SK-N-SH treated with all-trans-retinoic acid at 6 μM for 48 hours (cell line): ENCODE data around the gene SNHG17.

Experiments
- ATAC-seq: fragments of 200-7000 bp; cut with Tn5 transposase; 3 replicates; pipeline ENCODE4 v1.9.1; 2020; ENCODE audit warnings: mild to moderate bottlenecking, moderate library complexity
- BACH2 ChIP-seq: fragments of 250-450 bp; sonication (Bioruptor Pico); IDR thresholded peaks from 2 replicates; pipeline ENCODE4 v1.9.0; 2021; ENCODE audit warnings: mild to moderate bottlenecking, borderline replicate concordance
- CREB5 ChIP-seq: fragments of 250-450 bp; sonication (Bioruptor Pico); IDR thresholded peaks from 2 replicates; pipeline ENCODE4 v1.5.1; 2020; ENCODE audit warnings: low read depth, mild to moderate bottlenecking, moderate library complexity
- ESRRG ChIP-seq: fragments of 250-450 bp; sonication (Bioruptor Pico); IDR thresholded peaks from 2 replicates; pipeline ENCODE4 v1.6.1; 2021; ENCODE audit warnings: mild to moderate bottlenecking
- OSR1 ChIP-seq: fragments of 250-450 bp; sonication (Bioruptor Pico); IDR thresholded peaks from 2 replicates; pipeline ENCODE4 v1.8.0; 2022; ENCODE audit warnings: moderate library complexity, mild to moderate bottlenecking, inconsistent platforms
- PATZ1 ChIP-seq: fragments of 250-450 bp; sonication (Bioruptor Pico); IDR thresholded peaks from 2 replicates; pipeline ENCODE4 v1.8.0; 2020; ENCODE audit warnings: mild to moderate bottlenecking, moderate library complexity, borderline replicate concordance
- POU6F1 ChIP-seq: fragments of 250-450 bp; sonication (Bioruptor Pico); IDR thresholded peaks from 2 replicates; pipeline ENCODE4 v1.8.0; 2021; ENCODE audit warnings: low read depth, mild to moderate bottlenecking, moderate library complexity, borderline replicate concordance
- PPARA ChIP-seq: fragments of 250-450 bp; sonication (Bioruptor Pico); IDR thresholded peaks from 2 replicates; pipeline ENCODE4 v1.5.0; 2020; ENCODE audit warnings: mild to moderate bottlenecking, borderline replicate concordance
- RARB ChIP-seq: fragments of 250-450 bp; sonication (Bioruptor Pico); IDR thresholded peaks from 2 replicates; pipeline ENCODE4 v1.8.0; 2021; ENCODE audit warnings: mild to moderate bottlenecking, moderate library complexity
- SNAI2 ChIP-seq: fragments of 250-450 bp; sonication (Bioruptor Pico); IDR thresholded peaks from 2 replicates; pipeline ENCODE4 v1.5.0; 2020; ENCODE audit warnings: mild to moderate bottlenecking, moderate library complexity
- TCF4 ChIP-seq: fragments of 250-450 bp; sonication (Bioruptor Pico); IDR thresholded peaks from 2 replicates; pipeline ENCODE4 v1.8.0; 2021; ENCODE audit warnings: mild to moderate bottlenecking, moderate library complexity, borderline replicate concordance
- TOX ChIP-seq: fragments of 250-450 bp; sonication (Bioruptor Pico); IDR thresholded peaks from 2 replicates; pipeline ENCODE4 v1.8.0; 2021; ENCODE audit warnings: mild to moderate bottlenecking, moderate library complexity, borderline replicate concordance
- TSHZ2 ChIP-seq: fragments of 250-450 bp; sonication (Bioruptor Pico); IDR thresholded peaks from 2 replicates; pipeline ENCODE4 v1.5.0; 2020; ENCODE audit warnings: mild to moderate bottlenecking, moderate library complexity
- ZC3H10 ChIP-seq: fragments of 250-450 bp; sonication (Bioruptor Pico); IDR thresholded peaks from 2 replicates; pipeline ENCODE4 v1.5.1; 2021; ENCODE audit warnings: mild to moderate bottlenecking, moderate library complexity
- ZFP3 ChIP-seq: fragments of 250-450 bp; sonication (Bioruptor Pico); IDR thresholded peaks from 2 replicates; pipeline ENCODE4 v1.5.0; 2020; ENCODE audit warnings: mild to moderate bottlenecking, moderate library complexity
- ZFP30 ChIP-seq: fragments of 450-650 bp; formaldehyde crosslinking; IDR thresholded peaks from 2 replicates; pipeline ENCODE4 v1.5.0; 2022; ENCODE audit warnings: mild to moderate bottlenecking, moderate library complexity
- ZNF565 ChIP-seq: fragments of 450-650 bp; formaldehyde crosslinking; conservative IDR thresholded peaks from 2 replicates; pipeline ENCODE4 v1.5.0; 2020; ENCODE audit warnings: low read depth, mild to moderate bottlenecking, moderate library complexity
- ZNF70 ChIP-seq: fragments of 450-650 bp; formaldehyde crosslinking; IDR thresholded peaks from 2 replicates; pipeline ENCODE4 v1.5.0; 2020; ENCODE audit warnings: mild to moderate bottlenecking, moderate library complexity
- ZNF8 ChIP-seq: fragments of 450-650 bp; formaldehyde crosslinking; IDR thresholded peaks from 2 replicates; pipeline ENCODE4 v1.5.0; 2020; ENCODE audit warnings: mild to moderate bottlenecking, moderate library complexity

The SNHG17 gene

GRCh38 chr20:38452880-38453624 is 17.9 kb upstream of the SNHG17 start (continued):
- TF ChIP-seq POU6F1 (CRISPR knock-in tag) (no peak), SNAI2 (CRISPR knock-in tag) (no peak), TOX (no peak), OSR1 (no peak)

GRCh38 chr20:38450412-38450975 is 15.4 kb upstream of the SNHG17 start:
- TF ChIP-seq CREB5 (CRISPR knock-in tag) (no peak), OSR1 (no peak), ZNF8 (CRISPR knock-in tag) (no peak), TSHZ2 (no peak), ZFP3 (no peak), RARB (no peak), ZFP30 (CRISPR knock-in tag) (no peak), PATZ1 (CRISPR knock-in tag) (no peak), BACH2 (CRISPR knock-in tag) (no peak), ZNF70 (CRISPR knock-in tag) (no peak), ZNF565 (CRISPR knock-in tag) (no peak), SNAI2 (CRISPR knock-in tag) (no peak), PPARA (CRISPR knock-in tag) (no peak)

GRCh38 chr20:38449046-38449445 is 13.9 kb upstream of the SNHG17 start:
- ATAC-seq = no peak
- TF ChIP-seq SNAI2 (CRISPR knock-in tag) (no peak), TSHZ2 (no peak), TCF4 (CRISPR knock-in tag) (no peak), OSR1 (no peak), ZNF8 (CRISPR knock-in tag) (no peak), TOX (no peak), ESRRG (CRISPR knock-in tag) (no peak), PPARA (CRISPR knock-in tag) (no peak), ZC3H10 (CRISPR knock-in tag) (no peak)

More at GRCh38 chr20:38450412-38450975, 15.4 kb upstream of the SNHG17 start:
- ATAC-seq = no peak
